Mammary epithelial cell (primary cell): ENCODE measurements around the gene ATOH8.

Experiments used
- CTCF ChIP-seq, 2 donors: IDR thresholded peaks in 1 of 2; conservative IDR thresholded peaks in 1 of 2; 2 replicates each; pipeline ENCODE4 v1.5.1; 2011 to 2012; ENCODE audit warnings: inconsistent platforms in 2 of 2, low read length in 2 of 2, mild to moderate bottlenecking in 2 of 2, control low read depth in 1 of 2, low read depth in 1 of 2; ENCODE audit not compliant: insufficient read depth in 1 of 2; ENCODE audit errors: extremely low read depth in 1 of 2
- EZH2 ChIP-seq: IDR thresholded peaks from 2 replicates; pipeline ENCODE4 v1.6.1; 2012; ENCODE audit warnings: low read length, inconsistent platforms, borderline replicate concordance

- TF ChIP-seq CTCF (conservative IDR thresholded peaks at IDR 0.05 in 1 of 2, IDR thresholded peaks at IDR 0.05 in 1 of 2; ENCODE audit: extremely low read depth in 1 of 2, insufficient read depth in 1 of 2, low read depth in 1 of 2, low read length in 2 of 2) (no peak), EZH2 (no peak)
Observed at GRCh38 chr2:85720533-85720932, 33.3 kb upstream of the ATOH8 start.
